CD4-positive, alpha-beta T cell treated with Interleukin-15 for 1 hour (primary cell): Measurements from ENCODE around the gene KCNJ8.
"Not testable (repeated sequence)": the region's sequence is repeated elsewhere in the genome, so short reads cannot be mapped to it uniquely, and the experiment has no call there.

ENCODE experiments used
- DNase-seq: peaks from one replicate; pipeline ENCODE4 v3.0.0-alpha.2; 2020

Gene KCNJ8

DNA sequence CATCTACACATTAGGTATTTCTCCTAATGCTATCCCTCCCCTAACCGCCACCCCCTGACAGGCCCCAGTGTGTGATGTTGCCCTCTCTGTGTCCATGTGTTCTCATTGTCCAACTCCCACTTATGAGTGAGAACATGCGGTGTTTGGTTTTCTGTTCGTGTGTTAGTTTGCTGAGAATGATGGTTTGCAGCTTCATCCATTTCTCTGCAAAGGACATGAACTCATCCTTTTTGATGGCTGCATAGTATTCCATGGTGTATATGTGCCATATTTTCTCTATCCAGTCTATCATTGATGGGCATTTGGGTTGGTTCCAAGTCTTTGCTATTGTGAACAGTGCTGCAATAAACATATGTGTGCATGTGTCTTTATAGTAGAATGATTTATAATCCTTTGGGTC, 8.2 kb upstream of the KCNJ8 start:
- not testable (repeated sequence) for DNase-seq

DNA sequence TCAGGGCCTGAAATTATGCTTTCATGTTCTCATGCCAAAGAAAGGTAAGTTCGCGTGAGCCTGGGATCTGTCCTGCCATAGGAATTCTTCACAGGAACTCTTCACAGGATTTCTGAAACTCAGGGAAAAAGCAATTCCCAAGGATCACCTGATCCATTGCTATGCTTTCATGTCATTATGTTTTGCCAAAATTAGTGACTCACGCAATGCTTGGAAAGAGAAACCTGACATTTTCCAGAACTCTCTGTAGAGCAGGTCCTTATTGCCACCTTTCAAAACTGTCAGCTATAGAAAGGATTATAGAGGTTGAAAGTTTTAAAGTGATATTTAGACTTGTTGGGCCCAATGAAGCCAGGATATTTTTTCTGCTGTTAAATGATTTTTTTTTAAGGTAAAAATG, 6.3 kb upstream of the KCNJ8 start:
- DNase-seq, result no peak

DNA sequence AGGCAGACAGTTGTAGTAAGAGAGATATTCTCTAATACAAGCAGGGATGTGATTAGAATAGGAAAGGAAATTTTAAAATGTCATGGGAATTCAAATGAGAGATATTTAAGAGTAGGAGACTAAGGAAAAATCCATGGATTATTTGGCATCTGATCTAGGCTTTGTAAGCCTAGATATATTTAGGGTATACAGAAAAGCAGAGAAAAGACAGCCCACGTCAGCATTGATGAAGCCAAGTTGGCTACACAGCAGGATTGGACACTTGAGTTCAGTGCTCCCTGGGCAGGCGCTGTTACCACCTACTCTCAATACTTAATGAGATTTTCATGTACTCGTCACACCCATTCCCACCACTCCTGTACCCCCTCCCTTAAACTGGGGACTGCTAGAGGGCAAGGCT, 1.7 kb upstream of the KCNJ8 start:
- DNase-seq, result no peak

DNA sequence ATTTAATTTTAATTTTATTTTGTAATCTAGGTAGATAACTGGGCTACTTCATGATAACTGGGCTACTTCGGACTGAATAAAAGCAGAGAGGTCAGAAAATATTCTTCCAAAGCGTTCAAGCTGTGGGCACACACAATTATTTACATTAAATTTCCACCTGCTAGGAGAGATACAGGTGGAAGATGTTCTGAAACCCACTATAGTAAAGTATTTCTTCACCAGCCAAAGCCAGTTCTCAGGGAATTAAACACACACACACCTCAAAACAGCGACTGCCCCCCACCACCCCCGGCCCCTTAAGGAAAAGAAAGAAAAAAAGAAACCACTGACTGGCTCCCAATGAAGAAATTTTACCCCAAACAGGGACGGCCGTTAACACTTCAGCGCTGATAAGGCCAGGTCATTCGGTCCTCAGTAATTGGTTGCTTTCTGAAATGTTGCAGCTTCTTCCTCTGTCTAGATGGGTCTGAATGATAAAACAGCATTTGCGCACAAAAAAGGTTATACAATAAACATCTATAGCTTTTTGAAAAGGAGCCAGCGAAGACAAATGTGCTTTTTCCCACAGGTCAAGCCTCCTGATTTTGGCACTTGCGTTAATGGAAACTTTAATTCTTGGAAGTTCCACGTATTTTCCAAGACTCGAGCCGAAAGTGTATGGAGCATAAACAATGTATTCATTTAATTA, 771 bp upstream of the KCNJ8 start:
- DNase-seq, result no peak

DNA sequence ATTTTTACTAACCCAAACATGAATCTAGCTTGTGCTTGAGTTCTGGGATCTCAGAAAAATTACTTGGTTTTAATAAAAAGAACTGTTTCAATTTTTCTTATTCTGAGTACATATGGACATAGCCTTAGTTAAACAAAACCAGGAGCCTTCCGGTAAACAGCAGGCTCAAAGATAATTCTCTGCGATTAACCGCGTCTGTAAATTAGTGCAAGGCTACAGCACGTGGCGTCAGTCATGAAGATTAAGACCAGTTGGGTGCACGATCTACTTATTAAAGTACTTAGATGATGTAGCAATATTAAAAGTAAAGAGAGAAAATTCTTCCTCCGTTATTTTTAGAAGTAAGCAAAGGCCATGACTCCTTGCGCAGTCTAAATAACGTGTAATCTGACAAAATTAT, 700 bp downstream of the KCNJ8 start:
- no peak for DNase-seq

DNA sequence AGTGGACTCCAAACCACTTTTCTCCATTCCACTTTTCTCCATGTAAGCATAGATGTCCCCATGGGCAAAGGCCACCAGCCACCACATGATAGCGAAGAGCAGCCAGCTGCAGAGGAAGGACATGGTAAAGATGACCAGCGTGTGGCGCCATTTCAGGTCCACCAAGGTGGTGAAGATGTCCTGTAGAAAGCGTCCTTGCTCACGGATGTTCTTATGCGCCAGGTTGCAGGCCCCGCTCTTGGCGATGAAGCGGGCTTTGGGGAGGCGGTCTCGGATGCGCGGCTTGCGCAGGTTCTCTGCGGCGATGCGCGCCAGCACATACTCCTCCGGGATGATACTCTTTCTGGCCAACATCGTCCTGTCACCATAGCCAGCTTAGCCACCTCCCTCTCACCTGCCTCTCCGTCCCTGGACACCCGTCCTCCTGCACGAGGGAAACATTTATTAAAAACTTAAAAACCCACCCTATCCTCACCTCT, 1.2 kb downstream of the KCNJ8 start:
- no peak for DNase-seq

DNA sequence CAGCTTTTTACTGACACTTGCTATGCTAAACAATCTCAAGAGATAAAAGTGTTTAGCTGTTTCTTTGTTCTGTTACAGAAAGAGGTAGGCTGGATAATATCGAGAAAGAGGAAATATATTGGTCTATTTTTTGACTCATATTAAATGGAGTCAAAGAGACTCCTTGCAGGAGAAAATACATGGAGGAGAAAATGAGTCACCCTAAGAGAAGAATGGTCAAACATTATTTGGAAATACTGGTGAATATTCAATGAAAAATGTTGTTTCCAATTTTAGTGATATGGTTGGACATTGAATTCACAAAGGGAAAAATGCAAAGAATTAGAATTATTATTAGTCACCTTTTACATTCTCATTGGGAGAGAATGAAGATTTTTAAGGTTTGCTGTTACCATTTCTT, 3.2 kb downstream of the KCNJ8 start:
- no peak for DNase-seq

DNA sequence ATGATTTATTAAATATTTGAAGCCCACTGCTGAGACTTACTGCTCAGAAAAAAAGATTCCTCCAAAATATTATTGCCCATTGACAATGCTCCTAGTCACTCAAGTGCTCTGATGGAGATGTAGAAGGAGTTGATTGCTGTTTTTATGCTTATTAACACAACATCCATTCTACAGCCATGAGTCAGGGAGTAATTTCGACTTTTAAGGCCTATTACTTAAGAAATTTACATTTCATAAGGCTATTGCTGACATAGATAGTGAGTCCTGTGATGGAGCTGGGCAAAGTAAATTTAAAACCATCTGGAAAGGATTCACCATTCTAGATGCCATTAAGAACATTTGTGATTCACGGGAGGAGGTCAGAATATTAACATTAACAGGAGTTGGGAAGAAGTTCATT, 5.2 kb downstream of the KCNJ8 start:
- DNase-seq, result no peak

DNA sequence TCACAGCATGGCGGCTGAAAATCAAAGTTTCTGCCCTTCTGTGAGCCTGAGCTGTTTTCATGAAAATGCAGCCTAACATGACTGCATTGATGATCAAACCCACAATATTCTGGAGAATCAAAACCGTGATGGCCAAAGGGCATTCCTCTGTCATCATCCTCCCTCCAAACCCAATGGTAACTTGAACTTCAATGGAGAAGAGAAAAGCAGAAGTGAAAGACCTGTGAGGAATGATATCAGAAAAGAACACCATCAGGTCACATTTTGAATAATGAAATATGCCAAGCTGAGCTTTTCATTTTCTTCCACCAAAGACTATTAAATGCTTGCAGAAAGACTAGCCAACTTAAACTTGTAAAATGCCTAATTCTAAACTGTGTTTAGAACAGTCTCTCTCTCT, 8.1 kb downstream of the KCNJ8 start:
- no peak for DNase-seq

DNA sequence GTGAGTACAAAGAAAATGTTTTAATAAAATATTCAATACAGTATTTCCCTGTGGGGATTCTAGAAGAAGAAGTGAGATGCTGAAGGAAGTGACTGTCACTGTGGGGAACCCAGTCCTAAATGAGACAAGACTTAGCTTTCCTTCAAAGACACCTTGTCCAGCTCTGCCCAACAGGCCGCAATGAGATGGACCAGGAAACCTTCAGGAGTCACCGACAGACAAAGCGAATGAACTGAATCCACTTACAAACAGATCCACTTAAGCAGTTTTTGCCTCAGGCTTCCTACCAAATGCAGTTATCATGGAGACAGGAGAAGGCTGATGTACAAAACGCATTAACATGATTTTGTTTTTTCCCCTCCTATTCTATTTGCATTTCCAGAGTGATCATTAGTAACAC, 9.6 kb downstream of the KCNJ8 start:
- no peak for DNase-seq

DNA sequence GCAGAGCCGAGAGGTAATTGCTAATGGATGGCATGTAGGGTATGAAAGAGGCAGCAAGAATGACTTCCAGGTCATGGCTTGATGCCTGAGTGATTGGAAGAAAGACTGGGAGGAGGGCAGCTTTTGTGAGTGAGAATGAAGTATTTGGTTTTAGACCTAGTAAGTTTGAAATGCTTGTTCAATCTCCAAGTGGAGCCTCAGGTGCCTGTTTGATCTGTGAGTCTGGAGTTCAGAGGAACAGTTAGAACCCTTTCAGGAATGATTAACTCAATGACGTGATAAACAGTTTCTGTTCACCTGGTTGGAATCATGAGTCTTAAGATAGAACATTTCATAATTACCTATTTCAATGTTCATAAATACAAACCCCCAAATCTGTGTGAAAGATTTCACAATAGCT, 10.4 kb downstream of the KCNJ8 start:
- no peak for DNase-seq

DNA sequence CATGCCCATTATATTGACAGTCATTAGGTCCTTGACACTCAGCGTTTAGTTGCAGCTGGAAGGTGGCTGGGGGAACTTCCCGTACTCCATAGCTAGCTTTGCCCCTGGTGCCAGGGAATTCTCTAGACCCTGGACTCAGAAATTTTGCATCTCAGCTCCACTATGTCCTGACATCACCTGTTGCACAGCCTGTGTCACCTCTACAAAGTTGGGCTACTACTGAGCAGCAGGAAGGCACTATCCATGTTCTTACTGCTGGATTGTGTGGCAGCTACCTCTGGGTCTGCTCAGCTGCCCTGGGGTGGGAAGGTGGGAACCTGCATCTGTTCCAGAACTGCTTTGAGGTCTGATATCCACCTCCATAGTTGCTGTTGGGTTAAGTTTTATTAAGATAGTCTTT, 11.0 kb downstream of the KCNJ8 start:
- no peak for DNase-seq

DNA sequence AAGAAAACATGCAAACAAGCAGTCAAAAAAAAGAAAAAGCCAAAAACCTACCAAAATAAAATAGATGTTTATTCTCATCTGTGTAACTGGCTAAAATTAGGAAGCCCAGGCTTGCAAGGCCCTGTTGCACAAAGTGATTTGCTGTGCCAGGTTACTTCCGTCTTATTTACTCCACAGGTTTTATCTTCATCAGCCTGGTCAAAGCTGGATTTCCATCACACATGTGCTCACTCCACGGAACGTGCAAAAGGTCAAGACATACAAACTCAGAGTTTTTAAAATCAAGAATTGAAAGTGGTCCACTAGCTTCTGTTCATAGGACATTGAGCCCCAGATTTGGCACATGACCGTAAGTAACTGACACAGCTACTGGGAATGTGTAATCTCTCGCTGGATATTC, 14.8 kb downstream of the KCNJ8 start:
- no peak for DNase-seq

DNA sequence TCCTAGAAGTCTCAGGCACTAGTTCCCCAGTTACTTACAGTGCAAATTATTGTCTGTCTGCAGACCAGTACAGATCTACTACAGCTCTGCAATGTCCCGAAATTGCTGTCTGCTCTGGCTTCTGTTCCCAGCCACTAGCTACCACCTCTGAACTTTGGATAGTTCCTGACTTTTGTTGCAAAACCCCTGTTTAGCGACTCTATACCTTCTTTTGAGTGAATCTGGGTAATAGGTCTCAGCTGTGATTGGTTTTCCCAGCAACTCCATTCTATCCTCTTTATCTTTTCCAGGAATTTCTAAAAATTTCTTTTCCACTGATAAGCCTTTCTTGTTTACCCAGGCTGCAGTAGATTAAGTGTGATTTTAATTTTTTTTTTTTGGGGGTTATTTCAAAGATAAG, 16.8 kb downstream of the KCNJ8 start:
- no peak for DNase-seq

DNA sequence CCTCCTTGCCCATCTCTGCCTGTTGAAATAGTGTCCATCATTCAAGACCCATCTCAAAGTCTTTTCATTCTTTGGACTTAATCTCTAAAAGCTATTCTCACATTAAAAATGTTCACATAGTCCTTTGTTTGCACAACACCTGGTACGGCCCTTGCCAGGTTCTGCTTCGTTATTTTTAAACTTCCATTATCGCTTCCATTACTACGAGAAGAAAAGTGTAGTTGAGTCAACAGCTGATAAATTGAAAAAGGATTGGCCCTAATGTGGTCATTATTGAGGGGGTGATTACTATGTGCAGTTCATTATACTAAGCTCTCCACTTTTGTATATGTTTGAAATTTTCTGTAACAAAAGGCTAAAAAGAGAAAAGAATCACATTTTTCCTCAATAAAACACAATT, 17.8 kb downstream of the KCNJ8 start:
- no peak for DNase-seq

DNA sequence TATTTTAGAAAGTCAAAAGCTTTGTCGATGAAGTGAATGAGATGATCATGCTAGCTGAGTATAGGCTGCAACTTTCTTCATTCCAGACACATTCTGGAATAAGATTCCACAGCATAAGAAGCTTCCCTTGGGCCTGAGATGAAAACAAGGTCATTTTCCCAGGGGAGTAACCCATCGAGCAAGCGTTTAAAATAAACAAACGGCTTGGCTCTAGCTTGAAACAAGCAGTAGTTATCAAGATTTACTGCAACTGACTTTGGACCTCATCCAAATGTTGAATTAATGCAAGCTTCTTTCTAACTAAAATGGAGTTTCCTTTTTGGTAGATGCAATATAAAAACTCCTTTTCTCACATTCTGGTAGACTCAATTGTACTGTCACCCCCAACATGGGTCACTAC, 23.0 kb downstream of the KCNJ8 start:
- DNase-seq, result no peak

DNA sequence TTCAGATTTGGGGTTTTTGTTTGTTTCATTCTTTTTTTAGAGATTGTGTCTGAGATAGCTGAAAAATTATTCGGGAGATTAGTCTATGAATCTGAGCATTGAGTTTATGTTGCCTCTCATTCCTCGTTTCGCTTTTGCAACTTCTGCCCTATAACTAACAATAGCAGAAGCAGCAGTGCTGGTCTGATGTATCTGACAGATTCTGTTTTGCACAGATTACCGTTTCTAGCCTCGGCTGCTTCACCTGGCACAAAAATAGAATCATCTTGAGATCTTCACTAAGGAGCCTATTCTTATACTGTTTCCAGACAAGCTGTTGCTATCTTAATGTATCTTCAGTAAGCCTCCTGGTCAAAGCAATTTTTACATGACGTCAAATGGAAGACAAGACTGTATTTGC, 29.2 kb downstream of the KCNJ8 start:
- no peak for DNase-seq

DNA sequence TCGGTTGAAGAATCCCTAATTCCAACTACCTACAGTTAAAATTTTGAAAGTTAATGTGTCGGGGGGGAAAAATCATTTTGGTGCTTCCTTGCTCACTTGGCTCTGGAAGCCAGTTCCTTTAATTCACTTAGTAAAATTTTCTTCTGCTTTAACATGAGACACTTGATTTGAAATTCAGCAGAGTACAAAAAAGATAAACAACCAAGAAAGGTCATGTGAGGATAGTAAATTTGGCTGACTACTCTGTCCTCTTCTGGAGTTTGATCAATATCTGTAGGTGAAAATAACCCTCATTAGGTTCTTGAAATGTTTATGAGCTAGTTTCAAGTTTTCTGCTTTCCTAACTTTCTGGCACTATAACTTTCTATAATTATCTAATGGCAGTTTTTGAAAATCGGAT, 43.4 kb downstream of the KCNJ8 start:
- no peak for DNase-seq

DNA sequence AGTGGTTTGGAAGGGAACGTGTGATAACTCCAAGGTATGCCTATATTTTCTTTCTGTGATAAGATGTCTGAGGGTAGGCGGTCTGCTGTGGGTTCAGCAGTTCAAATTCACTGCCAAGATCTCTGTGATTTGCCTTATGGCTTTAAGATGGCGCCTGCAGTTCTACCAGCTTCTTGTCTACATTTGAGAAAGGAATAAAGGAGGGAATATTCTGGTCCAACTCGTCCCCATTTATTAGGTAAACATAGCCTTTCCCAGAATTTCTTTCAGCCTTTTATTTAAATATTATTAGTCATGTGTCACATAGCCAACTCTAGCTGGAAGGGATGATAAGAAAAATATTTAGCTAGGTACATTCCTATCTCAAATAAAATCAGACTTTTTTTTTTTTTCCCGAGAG, 48.8 kb downstream of the KCNJ8 start:
- DNase-seq, result no peak

DNA sequence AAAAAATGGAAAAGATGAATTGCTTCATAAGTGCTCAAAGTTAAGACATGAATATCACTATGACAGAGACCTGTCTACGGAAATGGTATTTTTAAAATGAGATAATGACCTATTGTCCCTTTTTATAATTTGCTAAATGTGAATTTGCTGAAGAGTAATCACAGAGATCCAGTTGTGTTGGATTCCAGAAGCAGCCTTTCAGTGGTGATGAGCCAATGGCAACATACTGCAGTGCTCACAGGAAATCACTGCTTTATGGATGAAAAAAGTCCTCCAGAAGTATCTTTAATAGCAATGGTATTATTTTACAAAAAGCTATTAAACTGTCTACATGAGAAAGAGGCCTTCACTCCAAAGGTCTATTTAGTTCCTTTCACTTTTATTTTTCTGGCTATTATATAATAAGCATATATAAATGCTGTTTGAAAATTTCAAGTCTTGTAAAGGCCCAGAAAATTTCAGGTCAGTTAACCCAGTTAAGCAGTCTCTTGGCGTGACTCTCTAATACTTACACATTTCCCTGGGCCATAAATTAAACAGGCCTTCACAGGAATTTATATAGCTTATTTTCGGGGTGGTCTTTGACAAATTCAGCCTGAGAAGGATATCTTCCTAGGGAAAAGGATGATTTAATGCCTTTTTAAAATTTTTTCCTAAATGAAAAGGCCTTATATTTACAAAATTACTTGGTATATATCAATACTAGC, 55.4 kb downstream of the KCNJ8 start:
- no peak for DNase-seq

DNA sequence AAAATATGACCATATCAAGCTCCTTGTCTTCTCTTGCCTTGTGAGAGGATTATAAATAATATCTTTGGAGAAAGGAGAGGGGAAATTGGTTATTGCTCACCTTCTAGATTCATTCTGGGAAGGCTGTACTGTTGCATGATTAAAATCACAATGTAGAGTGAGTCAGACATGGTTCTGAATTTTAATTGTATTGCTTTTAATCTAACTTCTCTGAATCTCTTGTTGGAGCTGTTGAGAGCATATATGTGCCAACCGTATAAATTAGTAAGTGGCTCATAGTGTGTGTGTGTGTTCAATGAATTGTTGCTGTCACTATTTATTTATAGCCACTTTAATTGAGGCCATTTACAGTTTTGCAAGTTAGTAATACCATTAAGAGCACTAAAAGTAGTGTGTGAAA, 56.1 kb downstream of the KCNJ8 start:
- no peak for DNase-seq

DNA sequence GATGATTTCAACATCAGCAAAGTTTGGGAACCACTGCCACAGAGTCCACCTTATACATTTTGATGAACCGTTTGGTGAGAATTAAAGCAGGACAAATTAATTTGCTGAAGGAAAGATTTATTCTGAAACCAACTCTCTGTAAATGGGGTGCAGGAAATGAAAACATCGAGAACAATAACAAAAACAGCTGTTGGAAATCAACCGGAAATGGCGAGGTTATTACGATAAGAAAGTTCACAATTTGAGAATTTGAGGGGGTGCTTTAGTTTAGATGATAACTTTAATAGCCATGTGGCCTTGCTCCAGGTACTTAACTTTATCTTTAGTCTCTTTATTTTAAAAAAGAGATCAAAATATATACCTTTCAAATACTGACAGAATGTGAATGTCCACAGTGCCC, 56.7 kb downstream of the KCNJ8 start:
- DNase-seq, result no peak

DNA sequence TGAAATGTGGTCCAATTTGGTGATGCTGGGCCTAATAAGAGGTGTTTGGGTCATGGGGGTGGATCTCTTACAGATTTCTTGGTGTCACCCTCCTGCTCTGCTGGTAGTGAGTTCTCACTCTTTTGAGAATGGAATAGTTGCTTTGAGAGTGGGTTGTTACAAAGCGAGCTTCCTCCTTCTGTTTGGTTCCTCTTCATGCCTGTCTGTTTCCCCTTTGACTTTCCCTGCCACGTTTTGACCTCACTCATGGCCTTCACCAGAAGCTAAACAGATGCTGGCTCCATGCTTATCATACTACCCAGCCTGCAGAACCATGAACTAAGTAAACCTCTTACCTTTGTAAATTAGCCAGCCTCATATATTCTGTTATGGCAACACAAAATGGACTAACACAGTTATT, 59.1 kb downstream of the KCNJ8 start:
- no peak for DNase-seq
